Left ventricle myocardium inferior (tissue), 1 donor: ENCODE results near the gene TBX4. TPM values are rescaled to one million over a fixed set of nuclear protein-coding genes. Genes with fewer than 3 reads are reported as not detected.

Experiments
- DNase-seq: peaks from one replicate; pipeline ENCODE4 v3.0.0-alpha.2; 2020
- H3K27ac ChIP-seq: fragments of 200-600 bp; replicated peaks from 2 replicates; pipeline ENCODE4 v1.8.0; 2021
- H3K27me3 ChIP-seq: fragments of 200-600 bp; 2 replicates; pipeline ENCODE4 v1.8.0; 2021; ENCODE audit warnings: low read depth
- H3K36me3 ChIP-seq: fragments of 200-600 bp; 2 replicates; pipeline ENCODE4 v1.8.0; 2021
- H3K4me1 ChIP-seq: fragments of 200-600 bp; 2 replicates; pipeline ENCODE4 v1.8.0; 2021
- H3K4me3 ChIP-seq: fragments of 200-600 bp; 2 replicates; pipeline ENCODE4 v1.8.0; 2021; ENCODE audit warnings: mild to moderate bottlenecking, moderate library complexity
- H3K9me3 ChIP-seq: fragments of 200-600 bp; replicated peaks from 2 replicates; pipeline ENCODE4 v1.8.0; 2021
- intact Hi-C: fragments of 100-400 bp; cut with micrococcal nuclease; formaldehyde crosslinking; loops from one replicate; pipeline ENCODE4 v1.11.0; 2022
- total RNA-seq: library from RNA; stranded (reverse); fragmentation: NEBNext Ultra II Directional; extraction: Animal tissue kit (Norgen Biotek cat#: 25700); gene quantifications from one replicate; pipeline ENCODE4 v1.2.1, GENCODE V29; 2021
- TF ChIP-seq, protein P1 (sequence below): fragments of 200-600 bp; IDR thresholded peaks from 2 replicates; pipeline ENCODE4 v1.8.0; 2021; ENCODE audit warnings: antibody characterized with exemption, mild to moderate bottlenecking, borderline replicate concordance
- donor health status: DM: no; HTN: yes; CAD: no; lungs with severe emphysema.

Gene TBX4
- total RNA-seq, 1 donor from 2014 or later: not detected

DNA sequence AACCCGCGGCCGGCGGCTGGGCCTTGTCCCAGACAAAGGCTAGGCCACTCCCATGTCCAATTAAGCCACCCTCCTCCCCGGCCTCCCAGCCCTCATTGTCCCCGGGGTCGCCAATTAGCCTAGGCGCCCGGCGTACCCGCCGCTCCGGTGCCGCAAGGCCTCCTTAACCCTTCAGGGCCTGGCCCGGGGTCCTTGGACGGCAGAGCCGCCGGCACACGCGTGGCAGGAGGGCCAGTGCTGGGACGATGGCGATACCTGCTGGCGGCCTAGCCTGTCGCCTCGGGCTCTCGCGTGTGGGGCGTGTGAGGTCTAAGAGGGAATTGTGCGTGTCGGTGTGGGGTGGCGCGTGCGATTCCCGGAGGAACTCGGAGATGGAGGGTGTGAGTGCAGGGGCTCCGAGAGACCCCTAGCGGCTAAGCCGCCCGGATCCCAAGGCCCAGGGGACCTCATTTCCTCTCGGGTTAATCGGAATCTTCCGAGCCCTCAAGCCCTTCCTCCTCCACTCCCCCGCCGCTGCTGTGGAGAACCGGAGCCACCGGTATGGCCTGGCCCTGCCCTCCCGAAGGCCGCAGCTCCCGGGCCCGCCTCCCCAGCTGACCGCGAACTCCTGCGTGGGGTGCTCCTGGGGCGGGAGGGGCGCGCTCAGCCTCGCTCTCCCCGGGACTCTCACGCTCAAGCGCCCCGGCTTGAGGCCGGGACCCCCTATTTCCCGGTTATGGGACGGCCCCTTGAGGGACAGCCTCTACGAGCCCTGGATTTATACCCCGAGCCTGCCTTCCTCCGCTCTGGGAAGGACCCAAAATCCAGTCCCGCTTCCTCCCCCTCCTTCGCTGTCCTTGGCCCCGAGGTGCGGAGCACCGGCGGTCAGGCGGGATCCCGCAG lies 40.7 kb upstream of the TBX4 start:
- Histone ChIP-seq H3K27me3 (peaks cover 34% of the 10 kb centered on the region), H3K4me3 (peak overlapping the region; percentile 77), H3K9me3 (no peaks in the 10 kb centered on the region), H3K36me3 (no peaks in the 10 kb centered on the region), H3K4me1 (peaks cover 74% of the 10 kb centered on the region), H3K27ac (peak overlapping the region; percentile 93)
- DNase-seq: no peak
- TF ChIP-seq, protein P1, sequence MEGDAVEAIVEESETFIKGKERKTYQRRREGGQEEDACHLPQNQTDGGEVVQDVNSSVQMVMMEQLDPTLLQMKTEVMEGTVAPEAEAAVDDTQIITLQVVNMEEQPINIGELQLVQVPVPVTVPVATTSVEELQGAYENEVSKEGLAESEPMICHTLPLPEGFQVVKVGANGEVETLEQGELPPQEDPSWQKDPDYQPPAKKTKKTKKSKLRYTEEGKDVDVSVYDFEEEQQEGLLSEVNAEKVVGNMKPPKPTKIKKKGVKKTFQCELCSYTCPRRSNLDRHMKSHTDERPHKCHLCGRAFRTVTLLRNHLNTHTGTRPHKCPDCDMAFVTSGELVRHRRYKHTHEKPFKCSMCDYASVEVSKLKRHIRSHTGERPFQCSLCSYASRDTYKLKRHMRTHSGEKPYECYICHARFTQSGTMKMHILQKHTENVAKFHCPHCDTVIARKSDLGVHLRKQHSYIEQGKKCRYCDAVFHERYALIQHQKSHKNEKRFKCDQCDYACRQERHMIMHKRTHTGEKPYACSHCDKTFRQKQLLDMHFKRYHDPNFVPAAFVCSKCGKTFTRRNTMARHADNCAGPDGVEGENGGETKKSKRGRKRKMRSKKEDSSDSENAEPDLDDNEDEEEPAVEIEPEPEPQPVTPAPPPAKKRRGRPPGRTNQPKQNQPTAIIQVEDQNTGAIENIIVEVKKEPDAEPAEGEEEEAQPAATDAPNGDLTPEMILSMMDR: no peak
- intact Hi-C loops: loop anchor here (10.0 kb wide), 1 partner anchor 133 kb away; no protein-coding TSS in a partner anchor

DNA sequence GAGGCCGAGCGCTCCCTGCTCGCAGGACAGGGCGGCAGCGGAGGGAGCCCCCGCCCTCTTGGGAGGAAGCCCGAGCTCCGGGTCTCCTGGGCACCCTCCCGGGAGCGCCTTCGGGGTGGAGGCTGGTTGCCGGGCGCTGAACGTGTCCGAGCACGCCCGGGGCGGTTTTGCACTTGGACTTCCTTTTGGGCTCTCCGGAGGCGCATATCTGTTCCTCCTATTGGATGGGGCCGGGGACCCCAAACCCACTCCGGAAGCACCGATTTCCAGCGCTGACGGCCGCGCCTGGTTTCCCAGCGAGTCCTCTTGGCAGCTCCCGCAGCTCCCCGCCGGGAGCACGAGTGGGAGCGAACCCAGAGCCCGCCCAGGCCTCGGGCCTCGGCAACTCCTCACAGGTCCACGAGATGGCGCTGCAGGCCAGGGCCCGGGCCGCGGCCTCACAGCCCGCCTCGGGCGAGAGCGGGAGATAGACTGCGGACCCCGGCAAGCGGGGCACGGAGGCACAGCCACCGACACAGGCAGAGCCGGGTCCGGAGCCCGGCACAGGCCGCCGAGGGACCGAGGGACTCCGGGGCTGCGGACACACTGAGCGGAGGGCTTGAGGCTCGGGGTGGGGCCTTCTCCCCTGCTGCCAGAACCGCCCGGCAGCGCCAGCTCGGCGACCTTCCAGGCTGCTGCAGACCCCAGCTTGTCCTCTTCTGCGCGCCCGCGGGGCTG lies 39.9 kb upstream of the TBX4 start:
- intact Hi-C loops: loop anchor here (10.0 kb wide), 1 partner anchor 132 kb away; no protein-coding TSS in a partner anchor
- H3K27me3 ChIP-seq: peaks cover 27% of the 10 kb centered on the region

DNA sequence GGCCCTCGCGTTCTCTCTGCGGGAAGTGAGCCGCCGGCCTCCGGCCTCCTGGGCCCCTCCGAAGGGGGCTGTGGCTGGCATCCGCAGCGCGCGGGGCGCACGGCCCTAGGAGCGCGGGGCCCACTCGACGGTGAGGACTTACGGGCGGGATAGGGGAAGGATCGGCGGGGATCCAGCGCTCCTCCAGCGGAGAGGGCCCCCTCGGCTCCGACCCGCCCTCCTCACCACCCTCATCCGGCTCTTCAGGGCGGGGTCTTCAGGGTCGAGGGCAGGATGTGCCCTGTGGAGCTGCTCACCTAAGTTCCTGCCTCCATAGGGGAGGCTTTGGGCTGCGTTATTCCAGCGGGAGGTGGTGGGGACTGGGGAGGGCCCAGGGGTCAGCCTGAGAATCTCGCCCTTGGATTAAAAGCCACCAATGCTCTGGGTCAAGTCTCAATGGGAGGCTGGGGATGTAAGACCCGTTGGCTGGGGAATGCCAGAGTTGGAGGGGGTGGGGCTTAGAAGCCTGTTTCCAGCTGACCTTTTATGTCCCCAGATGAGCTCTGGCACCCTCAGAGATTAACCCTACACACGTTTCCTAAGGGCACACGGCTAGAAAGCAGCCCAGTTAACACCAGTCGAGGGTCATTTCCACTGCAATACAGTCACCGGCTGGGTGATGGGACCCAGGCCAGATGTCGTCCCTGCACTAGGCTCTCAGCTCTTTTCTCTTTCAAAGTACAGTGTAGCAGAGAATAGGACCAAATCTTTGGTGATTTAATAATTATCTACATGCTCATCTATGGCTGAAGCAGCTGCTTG lies 39.2 kb upstream of the TBX4 start:
- no peaks in the 10 kb centered on the region for H3K9me3 ChIP-seq
- no peak for DNase-seq
- TF ChIP-seq, protein P1: no peak
- intact Hi-C loops: loop anchor here (10.0 kb wide), 1 partner anchor 132 kb away; no protein-coding TSS in a partner anchor
- no peaks in the 10 kb centered on the region for H3K36me3 ChIP-seq
- H3K4me3 ChIP-seq: peak overlapping the region; percentile 77
- H3K27ac ChIP-seq: peak overlapping the region; percentile 93
- H3K27me3 ChIP-seq: peaks cover 20% of the 10 kb centered on the region
- H3K4me1 ChIP-seq: peaks cover 82% of the 10 kb centered on the region

More for the DNA sequence above, 39.9 kb upstream of the TBX4 start:
- no peaks in the 10 kb centered on the region for H3K36me3 ChIP-seq
- peaks cover 82% of the 10 kb centered on the region for H3K4me1 ChIP-seq
- H3K27ac ChIP-seq: peak overlapping the region; percentile 93
- TF ChIP-seq, protein P1: peak; percentile 100
- DNase-seq: peak; percentile 84
- peak overlapping the region; percentile 77 for H3K4me3 ChIP-seq
- H3K9me3 ChIP-seq: no peaks in the 10 kb centered on the region

DNA sequence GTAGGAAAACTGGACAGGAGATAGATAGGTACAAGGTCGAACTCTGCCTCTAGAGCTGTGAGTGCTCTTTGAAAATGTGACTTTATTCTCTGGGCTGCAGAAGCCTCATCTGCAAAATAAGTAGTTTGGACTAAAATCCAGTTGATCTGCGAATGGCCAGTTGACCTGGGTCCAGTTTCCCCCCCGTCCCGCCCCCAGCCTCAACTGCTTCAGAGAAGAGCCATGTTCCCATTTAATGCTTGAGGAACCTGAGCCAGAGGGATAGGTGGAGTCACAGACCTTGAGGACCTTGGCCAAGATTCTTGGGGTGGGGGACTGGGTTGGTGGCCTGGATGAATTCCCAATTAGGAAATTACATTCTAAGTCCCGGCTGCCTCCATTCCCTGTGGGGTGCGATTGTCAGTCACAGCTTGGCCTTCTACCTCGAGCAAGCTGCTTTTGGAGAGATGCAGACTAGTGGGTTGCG lies 38.5 kb upstream of the TBX4 start:
- peaks cover 77% of the 10 kb centered on the region for H3K4me1 ChIP-seq
- no peaks in the 10 kb centered on the region for H3K36me3 ChIP-seq
- no peak for DNase-seq
- peak overlapping the region; percentile 93 for H3K27ac ChIP-seq
- intact Hi-C loops: loop anchor here (10.0 kb wide), 1 partner anchor 131 kb away; no protein-coding TSS in a partner anchor
- TF ChIP-seq, protein P1: no peak
- H3K4me3 ChIP-seq: peak overlapping the region; percentile 77
- peaks cover 13% of the 10 kb centered on the region for H3K27me3 ChIP-seq
- no peaks in the 10 kb centered on the region for H3K9me3 ChIP-seq
